ENCODE data around the gene TAGAP.

DNA sequence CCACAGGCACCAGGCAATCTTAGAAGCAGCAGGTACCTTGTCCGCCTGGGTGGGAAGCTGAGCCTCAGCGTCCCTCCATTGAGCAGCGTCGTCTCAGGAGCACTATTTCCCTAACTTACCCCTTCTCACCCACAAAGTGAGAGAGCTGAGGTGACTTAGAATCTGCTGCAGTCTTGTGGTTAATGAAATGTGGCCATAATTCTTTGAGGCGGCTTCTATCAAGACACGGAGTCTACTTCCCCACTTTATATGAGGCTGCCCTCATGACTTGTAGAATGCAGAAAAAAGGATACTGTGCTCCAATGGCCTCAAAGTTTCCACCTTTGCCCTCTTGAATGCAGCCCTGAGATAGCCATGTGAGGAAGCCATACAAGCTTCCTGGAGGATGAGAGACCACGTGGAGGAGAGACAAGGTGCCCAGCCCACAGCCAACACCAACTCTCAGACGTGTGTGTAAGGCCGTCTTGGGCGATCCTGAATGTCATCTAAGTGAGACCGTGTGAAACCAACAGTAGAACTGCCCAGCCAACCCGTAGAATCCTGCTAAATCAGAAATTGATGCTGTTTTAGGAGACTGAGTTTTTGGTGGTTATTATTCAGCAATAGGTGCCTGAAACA is 9.1 kb upstream of the TAGAP start:
- TF ChIP-seq, protein P1, sequence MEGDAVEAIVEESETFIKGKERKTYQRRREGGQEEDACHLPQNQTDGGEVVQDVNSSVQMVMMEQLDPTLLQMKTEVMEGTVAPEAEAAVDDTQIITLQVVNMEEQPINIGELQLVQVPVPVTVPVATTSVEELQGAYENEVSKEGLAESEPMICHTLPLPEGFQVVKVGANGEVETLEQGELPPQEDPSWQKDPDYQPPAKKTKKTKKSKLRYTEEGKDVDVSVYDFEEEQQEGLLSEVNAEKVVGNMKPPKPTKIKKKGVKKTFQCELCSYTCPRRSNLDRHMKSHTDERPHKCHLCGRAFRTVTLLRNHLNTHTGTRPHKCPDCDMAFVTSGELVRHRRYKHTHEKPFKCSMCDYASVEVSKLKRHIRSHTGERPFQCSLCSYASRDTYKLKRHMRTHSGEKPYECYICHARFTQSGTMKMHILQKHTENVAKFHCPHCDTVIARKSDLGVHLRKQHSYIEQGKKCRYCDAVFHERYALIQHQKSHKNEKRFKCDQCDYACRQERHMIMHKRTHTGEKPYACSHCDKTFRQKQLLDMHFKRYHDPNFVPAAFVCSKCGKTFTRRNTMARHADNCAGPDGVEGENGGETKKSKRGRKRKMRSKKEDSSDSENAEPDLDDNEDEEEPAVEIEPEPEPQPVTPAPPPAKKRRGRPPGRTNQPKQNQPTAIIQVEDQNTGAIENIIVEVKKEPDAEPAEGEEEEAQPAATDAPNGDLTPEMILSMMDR (IDR thresholded peaks at IDR 0.05): no peak
- TF ChIP-seq ETV6 (CRISPR knock-in tag; IDR thresholded peaks at IDR 0.05): no peak
- TF ChIP-seq RELA (CRISPR knock-in tag; IDR thresholded peaks at IDR 0.05; ENCODE audit: borderline replicate concordance): no peak
- TF ChIP-seq JUN (CRISPR knock-in tag; IDR thresholded peaks at IDR 0.05): no peak
- no peak for TF ChIP-seq MAX (CRISPR knock-in tag; IDR thresholded peaks at IDR 0.05)
- no peak for TF ChIP-seq ATF3 (CRISPR knock-in tag; conservative IDR thresholded peaks at IDR 0.05)
- no peak for TF ChIP-seq TCF7 (CRISPR knock-in tag; IDR thresholded peaks at IDR 0.05; ENCODE audit: low read depth)
- no peak for TF ChIP-seq CBFB (CRISPR knock-in tag; IDR thresholded peaks at IDR 0.05; ENCODE audit: low read depth)
- no peak for TF ChIP-seq NR2C2 (CRISPR knock-in tag; IDR thresholded peaks at IDR 0.05)
- TF ChIP-seq USF2 (CRISPR knock-in tag; IDR thresholded peaks at IDR 0.05): no peak
- no peak for TF ChIP-seq FOXJ3 (CRISPR knock-in tag; IDR thresholded peaks at IDR 0.05; ENCODE audit: borderline replicate concordance)
- TF ChIP-seq ESRRA (CRISPR knock-in tag; IDR thresholded peaks at IDR 0.05; ENCODE audit: borderline replicate concordance): no peak
- TF ChIP-seq NR3C1 (CRISPR knock-in tag; conservative IDR thresholded peaks at IDR 0.05; ENCODE audit: low read depth): no peak

Measured in WTC11 (cell line).